NCI-H187 treated with DMSO at 0.1 percent for 48 hours (cell line): ENCODE data around the gene THADA.
"Not testable (repeated sequence)": the region's sequence is repeated elsewhere in the genome, so short reads cannot be mapped to it uniquely, and the experiment has no call there.

Experiments
- DNase-seq: peaks from one replicate; lab custom pipeline; 2025; lab: John Stamatoyannopoulos, UW

Gene THADA

DNA sequence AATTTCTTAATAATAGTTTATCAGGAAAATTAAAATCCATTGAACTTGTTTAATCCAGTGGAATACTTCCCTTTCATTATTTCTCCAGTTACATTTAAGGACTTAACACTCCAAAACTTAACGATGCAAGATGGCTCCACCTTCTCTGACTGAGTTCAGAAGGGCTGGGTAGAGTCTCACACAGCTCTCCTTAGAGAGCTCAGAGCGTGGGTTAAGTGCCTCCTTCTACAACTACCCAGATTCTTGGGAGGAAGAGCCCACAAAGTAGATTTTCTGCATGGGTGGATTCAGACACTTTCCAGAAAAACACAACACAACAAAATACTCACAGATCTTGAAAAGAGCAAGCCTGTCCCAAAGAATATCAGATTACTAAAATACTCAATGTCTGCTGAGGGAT is 130.6 kb downstream of the THADA start:
- DNase-seq: no peak

DNA sequence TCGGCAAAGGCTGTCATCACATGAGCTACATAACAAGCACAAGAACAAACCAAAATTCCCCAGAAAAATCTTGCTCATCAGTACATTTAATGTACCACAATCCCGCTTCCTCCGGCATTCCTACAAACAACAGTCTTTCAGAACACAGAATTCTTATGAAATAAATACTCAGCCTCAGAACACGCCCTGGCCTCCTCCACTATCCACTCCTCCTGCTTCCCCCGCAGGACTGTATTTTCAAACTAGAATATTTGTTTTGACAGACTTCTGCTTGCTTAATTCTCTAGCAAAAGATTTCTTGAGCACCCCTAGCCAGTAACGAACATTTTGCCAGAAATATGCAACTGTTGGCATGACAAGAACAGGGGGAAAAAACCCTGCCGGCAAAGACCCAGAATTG is 131.2 kb downstream of the THADA start:
- DNase-seq: no peak

DNA sequence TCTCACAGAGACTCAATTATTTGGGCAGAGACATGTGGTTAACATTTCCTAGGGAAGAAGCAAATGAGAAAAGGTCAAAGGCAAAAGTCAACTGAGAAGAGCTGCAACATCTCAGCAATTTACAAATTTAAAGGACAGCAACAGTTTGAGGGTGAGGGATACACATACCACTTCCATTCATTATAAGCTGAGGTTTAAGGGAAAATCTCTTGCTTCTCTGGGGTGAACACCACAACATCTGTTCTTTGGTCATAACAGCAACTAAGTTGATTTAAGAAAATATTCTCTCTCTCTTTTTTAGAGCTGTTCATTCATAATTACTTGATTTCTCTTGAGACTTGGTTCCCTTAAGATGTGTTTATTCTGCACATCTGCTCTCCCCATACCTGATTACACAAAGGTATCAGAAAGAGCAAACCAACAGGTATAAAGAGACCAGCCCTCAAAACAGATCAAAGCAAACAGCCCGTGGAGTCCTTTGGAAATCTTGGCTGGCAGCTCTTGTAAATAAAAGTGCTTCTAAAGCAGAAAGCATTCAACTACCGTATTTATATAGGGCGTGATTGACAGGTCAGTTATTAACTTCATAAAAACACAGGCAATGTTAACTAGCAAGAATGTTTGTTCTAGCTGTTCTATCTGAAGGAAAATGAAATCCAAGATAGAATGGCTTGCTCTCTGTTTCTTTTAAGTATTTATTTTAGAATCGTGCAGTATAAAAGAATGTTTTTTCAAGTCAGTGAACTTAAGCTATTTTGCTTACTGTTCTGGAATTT is 132.8 kb downstream of the THADA start:
- peak; percentile 64 for DNase-seq

DNA sequence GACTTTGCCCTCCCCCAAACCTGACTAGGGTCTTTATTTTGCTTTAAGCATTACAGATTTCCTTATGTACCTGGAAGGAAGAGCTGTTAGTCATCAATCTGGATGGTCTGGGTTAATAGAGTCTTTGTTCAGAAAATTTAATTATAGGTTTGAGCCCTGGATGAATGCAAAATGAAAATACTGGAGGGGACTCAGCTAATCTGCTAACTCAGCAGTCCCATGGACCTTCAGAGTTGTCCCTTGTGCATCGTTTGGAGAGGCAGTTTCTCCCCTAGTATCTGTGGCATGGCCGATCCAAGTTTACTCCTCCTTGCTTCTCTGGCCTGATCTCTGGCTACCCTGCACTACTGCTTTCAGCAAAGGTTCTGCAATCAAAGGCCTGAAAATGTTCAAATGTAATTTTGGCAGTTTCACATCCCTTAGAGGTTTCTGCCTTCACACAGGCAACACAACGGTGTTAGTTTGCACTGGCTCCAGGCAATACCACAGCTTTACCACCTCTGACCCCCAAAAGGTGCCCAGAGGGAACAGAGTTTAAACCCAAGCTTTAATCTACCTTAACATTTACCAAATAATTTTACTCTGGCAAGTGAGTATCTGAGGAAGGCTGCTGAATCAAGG is 134.3 kb downstream of the THADA start:
- DNase-seq: no peak

DNA sequence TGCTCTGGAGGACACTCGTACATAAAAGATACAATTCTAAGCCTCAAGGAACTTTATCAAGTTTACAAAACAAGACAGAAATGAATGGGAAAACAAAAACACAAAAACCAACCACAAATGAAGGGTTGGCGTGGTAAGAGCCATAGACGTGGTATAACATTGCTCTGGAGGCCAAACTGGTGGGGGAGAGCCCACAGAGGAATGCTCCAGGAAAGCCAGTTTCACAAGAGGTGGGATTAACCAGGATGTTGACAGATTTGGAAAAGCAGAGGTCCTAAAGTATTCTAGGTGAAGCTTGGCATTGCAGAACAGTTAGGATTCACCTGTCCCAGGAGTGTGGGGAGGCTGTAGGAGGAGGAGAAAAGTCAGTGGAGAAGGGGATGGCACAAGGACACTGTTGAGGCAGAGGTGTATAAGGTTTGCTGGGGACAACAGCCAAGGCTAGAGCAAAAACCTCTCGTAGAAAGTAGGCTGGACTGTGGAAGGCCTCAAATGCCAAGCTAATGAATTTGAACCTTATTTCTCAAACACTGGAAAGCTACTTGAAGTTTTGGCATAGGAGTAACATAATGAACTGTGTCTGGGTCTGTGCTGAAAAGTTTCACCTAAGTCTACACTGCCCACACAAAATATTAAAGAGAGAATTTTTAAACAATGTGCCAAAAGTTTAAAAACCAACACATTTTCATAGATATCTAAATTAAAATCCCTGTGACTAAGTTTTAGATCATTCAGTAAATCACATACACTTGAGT is 135.1 kb downstream of the THADA start:
- DNase-seq: no peak

DNA sequence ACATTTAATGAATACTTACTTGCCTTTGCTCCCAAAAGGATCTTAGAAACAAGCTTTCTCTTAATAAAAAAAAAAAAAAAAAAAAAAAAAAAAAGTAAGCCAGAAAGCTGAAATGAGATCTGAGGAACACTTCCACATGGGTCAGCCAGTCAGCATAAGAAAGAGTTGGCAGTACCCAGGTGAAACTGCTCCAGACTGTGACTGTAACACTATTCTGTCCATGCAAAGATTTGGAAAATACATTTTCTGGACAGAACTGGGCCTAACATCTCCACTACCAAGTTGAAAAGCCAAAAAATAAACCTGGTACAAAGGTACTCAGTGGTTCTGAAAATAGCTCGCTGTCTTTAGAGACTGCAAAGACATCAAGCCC is 135.7 kb downstream of the THADA start:
- no peak for DNase-seq

DNA sequence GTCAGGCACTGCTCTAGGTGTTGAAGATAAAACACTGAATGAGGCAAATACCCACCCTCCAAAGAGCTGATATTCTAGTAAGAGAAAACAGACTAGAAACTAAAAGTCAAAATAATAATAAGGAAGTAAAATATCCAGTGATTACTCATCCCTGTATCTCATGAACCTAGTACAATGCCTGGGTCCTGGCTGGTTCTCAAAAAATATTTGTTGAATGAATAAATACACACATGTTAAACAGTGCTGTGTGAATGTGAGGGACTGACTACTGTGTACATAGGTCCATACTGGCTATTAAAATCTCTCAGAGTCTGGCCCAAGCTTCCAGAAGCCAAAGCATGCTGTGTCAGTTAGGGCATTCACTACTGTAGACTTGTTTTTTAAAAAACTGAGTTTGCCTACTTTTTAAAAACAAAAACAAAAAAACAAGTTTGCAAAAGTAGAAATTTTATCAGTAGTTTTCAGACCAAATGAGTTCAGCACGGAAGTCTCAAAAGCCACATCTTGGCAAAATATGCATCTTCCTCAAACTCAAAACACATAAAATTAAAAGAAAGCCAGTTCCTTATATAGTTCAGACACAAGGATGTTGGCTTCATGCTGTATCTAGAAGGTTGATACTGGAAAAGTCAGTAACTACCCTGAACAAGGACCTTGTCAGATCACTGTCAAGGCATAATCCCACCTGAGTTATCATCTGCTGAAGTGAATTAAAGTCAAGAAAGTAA is 136.2 kb downstream of the THADA start:
- DNase-seq: no peak

DNA sequence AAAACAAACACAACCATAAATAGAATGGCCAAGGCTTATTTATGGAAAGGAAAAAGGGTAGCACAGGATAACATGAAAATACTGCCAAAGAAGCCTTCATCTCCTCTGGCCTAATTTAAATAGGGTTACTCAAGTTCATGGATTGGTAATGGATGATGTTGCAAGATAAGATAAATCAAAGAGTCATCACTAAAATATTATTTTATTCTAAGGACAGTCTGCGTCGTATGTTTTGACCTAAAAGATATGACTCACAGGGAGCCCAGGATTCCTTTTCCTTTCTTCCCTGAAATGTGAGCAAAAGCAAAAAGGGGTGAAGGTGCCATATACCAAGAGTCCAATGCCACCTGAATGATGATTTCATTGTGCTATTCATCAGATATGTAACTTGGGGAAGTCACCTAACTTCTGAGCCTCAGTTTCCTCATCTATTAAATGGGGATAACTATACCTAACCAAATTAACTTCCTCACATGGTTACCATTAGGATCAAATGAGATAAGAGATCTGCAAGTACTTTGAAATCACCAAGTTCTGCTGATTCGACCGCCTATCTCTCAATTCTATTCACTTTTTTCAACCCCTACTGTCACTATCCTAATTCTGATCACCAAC is 137.7 kb downstream of the THADA start:
- no peak for DNase-seq

DNA sequence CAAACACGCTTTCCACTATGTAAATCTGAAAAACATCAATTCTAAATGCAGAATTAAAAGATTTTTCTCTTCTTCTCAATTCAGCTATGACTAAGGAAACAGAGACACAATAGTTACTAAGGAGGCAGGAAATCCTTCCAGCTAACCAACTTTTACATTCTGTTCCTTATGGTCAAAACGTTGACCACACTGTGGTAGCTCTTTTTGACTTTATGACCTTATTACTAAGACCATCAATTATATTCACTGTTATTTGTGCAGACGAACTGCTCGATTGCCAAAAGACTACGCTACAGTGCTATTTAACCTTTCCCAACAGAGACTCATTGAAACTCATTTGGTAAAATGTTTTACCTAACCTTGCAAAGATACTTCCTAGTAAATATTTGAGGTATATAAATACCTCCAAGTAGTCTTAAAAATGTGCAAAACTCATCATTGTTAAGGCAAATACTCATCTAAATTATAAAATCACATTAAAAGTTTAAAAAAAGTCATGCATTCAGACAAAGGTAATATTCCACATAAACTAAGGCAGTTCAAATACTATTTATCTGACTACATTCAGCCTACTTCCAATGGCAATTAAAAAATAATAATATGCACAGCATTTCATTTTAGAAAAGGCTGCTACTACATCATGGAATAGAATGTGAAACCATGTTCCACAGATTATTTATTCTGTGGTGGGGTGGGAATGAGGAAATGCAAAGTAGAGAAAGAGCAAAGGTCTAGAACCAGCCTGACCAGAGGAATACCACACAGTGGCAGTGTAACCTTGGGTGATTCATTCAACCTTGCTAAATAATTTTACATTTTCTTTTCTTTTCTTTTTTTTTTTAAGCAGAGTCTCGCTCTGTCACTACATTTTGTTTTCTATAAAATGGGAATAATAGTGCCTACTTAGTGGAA is 139.9 kb downstream of the THADA start:
- DNase-seq: no peak

DNA sequence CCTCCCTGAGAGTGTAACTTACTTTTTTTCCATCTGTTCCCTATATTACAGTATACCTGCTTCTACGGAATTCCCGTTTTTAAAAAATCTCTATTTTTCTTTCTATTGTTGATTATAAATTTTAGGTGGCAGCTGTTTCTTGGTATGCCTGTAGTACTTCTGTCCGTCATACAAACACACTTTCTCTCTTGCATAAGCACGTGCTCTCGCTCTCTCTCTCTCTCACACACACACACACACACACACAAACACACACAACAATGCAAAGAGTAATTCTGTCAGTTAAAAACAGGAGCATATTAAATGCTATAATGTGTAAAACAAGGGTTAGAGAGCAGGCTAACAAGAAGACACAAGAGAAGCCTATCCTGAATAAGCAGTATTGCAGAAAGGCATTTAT is 140.5 kb downstream of the THADA start:
- DNase-seq: no peak

DNA sequence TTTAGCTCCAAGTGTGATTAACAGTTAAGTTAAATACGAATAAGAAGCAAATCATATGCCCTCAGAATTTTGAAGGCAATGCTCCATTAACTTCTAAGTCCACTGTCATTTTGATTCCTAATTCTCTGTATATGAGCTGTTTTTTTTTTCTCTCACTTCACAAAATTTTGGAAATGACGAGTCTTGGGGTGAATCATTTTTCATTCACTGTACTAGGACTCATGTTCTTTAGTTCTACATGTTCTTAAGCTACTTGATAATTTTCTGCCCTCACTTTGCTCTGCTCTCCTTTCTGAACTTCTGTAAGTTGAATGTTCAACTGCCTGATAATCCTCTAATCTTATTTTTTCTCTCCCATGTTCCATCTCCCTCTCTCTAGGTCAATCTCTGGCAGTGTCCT is 141.0 kb downstream of the THADA start:
- no peak for DNase-seq

DNA sequence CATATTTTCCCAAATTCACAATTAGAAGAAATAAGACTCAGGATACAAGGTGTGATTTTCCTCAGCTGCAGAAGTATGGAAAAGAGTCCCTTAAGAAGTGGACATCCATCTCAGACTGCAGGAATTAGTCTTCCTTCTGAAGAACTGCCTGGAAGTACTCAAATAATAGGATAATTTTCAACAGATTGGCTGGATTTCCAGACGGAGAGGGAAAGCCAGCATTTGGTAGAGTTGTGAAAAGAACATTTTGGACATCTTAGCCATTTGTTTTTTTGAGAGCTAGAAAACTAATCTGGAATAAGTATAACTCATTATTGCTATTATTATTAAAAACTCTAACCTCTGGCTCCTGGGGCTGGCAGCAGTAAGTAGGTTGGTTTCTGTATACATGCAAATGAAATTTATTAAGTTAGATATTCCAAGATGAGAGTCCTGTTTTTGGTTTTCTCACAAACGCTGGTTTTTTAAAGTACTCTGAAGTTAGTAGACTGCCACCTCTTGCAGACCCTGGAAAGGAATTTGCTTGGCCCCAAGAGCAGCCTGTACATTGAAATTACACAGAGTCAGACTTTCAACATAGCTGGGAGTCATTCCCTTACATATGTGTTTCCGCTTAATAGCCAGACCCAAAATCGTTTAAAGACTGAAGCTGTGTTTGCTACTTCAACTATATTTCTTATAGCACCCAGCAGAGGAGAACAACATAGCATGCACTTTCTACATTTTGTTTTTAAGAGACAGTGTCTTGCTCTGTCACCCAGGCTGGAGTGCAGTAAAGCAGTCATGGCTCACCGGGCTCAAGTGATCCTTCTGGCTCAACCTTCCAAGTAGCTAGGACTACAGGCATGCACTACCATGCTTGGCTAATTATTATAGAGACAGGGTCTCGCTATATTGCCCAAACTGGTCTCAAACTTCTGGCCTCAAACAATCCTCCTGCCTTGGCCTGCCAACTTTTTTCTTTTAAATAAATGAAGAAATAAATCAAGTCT is 142.4 kb downstream of the THADA start:
- DNase-seq: no peak

DNA sequence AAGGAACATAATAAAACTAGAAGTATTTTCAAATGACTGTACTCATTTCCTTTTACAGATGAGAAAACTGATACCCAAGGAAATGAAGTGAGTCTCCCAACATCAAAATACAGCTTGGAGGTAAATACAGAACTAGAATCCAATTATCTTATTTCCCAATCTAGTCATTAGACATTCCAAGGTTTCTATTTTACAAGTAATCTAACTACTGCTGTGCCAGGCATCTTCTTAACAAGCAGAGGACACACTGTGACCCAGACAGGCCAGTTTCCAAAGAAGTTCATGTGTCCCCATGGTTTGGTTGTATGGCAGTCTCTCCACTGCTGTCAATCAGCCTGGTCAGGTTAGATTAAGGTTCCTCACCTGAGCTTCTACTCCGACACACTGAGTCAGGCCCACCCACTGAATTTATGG is 143.5 kb downstream of the THADA start:
- no peak for DNase-seq

DNA sequence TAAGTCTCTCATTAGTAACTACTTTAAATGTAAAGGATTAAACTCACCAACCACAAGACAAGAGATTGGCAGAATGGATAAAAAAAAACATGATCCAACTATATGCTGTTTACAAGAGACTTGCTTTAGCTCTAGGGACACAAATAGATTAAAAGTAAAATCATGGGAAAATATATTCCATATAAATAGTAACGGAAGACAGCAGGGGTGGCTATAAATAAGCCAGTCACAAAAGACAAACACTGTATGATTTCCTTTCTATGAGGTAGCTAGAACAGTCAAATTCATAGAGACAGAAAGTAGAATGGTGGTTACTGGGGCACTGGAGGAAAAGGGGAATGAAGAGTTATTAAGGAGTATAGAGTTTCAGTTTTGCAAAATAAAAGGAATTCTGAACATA is 145.2 kb downstream of the THADA start:
- no peak for DNase-seq

DNA sequence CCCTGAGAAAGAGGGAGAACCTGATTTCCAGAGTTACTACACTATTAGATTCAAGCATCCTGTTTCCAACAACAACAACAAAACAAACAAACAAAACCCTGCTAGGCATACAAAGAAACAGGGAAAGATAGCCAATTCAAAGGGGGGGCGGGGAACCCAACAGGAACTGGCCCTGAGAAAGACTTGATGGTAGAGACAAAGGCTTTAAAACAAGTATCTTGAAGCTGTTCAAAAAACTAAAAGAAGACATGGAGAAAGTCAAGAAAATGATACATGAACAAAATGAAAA is 147.1 kb downstream of the THADA start:
- DNase-seq: no peak

DNA sequence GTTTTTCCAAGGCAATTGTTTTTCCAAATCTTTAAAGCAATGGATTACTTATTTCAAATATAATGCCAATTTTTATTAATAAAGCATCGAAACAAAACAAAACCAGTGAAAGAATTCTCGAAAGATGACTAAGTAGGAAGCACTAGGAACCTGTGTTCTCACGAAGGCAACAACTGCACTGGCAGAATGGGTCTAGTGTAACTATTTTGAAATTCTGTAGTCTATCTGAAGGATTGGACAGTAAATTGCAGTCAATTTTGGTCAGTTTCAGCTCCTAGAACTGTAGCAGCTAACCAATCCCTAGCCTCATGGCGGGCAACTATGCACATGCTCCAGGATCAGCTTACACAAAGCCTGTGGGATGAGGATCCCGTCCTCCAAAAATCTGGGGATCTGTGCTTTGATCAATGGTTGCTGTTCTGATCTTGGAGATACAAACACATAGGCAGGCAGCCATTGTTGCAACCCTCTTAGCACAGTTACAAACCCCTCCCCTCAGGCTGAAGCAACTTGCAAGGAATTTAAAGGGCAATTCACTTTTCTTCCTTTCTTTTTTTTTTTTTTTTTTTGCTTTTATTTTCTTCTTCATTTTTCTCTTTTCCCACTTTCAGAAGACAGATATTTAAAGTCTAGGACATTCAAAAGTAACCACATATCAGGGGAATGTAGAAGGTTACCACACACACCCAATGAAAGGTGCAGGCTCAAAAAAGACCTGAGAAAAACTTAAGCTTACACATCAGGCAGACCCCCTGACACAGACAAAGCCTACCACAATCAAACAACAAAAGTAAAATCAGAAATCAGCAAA is 147.6 kb downstream of the THADA start:
- DNase-seq: no peak

DNA sequence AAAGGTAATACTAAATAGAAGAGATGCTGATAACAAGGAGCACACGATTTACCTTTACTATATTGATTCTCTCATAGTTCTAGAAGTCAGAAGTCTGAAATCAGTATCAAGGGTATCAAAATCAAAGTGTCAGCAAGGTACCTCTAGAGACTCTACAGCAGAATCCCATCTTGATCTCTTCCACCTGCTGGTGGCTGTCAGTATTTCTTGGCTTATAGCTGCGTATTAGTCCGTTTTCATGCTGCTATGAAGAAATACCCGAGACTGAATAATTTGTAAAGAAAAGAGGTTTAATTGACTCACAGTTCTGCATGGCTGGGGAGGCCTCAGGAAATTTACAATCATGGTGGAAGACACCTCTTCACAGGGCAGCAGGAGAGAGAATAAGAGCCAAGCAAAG is 149.1 kb downstream of the THADA start:
- DNase-seq: not testable (repeated sequence)

DNA sequence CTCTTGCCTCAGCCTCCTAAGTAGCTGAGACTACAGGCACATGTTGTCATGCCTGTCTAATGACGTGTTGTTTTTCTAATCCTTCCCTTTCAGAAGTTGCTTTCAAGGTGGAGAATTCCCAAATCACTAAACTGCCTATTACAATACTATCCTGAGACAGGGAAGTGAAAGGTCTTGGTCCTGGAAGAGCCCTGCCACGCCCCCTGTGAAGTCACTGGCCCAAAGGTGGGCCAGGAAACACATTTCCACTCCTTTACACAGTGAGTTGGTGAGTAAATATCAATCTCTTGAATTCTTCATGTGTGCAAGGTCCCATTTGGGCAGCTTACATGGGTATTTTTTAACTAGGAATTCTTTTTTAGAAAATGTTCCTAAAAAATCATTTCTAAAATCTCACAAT is 150.1 kb downstream of the THADA start:
- DNase-seq: no peak

DNA sequence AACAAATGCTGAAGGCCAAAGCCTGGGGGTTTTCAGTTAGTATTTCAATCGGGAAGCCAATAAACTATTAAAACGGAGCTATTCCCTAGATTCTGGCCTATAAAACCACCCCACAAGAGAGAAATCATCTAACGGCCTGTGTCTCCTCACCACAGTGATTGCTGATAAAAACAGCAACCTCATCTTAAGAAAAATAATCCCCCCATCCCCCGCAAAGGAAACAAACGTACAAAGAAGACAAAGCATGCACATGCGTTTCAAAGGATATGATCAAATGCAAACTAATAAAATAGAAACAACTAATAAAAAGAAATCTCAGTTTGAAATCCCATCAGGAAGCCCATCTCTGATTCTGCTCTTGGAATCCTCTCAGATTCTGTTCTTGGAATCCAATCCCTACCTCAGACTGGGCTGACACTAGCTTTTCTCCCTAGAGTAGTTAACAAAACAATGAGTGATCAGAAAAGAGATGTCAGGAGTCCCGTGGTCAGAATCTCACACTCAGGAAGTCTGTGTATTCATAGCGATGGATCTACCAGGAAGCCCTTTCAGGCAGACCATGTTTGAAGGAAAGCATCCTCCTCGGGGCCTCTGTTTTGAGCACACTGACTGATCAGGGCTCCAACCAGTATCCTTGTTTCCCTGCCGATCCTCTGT is 150.7 kb downstream of the THADA start:
- DNase-seq: no peak
